Spleen (tissue), 11 donors: Measurements from ENCODE around the gene DCBLD1. TPM values are rescaled to one million over a fixed set of nuclear protein-coding genes. Genes with fewer than 3 reads are reported as not detected.

Source experiments
- DNase-seq: peaks from one replicate; pipeline ENCODE4 v3.0.0-alpha.2; 2020
- H3K27ac ChIP-seq, 8 donors: fragments of 200-600 bp; sonication (generic) in 7 of 8; 1 replicate in 4 of 8; 2 replicates in 4 of 8; pipeline versions ENCODE4 v1.5.0 to v1.8.0; 2016 to 2021; ENCODE audit warnings: inconsistent platforms in 4 of 8, mild to moderate bottlenecking in 4 of 8, moderate library complexity in 1 of 8
- H3K27me3 ChIP-seq, 7 donors: fragments of 200-600 bp; sonication (generic) in 6 of 7; replicated peaks in 1 of 7; 1 replicate in 4 of 7; 2 replicates in 3 of 7; pipeline versions ENCODE4 v1.5.0 to v1.8.0; 2016 to 2021; ENCODE audit warnings: inconsistent platforms in 3 of 7, mild to moderate bottlenecking in 1 of 7
- H3K36me3 ChIP-seq, 6 donors: fragments of 200-600 bp; sonication (generic) in 5 of 6; 1 replicate in 4 of 6; 2 replicates in 2 of 6; pipeline versions ENCODE4 v1.5.0 to v1.8.0; 2016 to 2021; ENCODE audit warnings: inconsistent platforms in 2 of 6
- H3K4me1 ChIP-seq, 6 donors: fragments of 200-600 bp; sonication (generic) in 5 of 6; 1 replicate in 3 of 6; 2 replicates in 3 of 6; pipeline versions ENCODE4 v1.5.0 to v1.8.0; 2016 to 2021; ENCODE audit warnings: inconsistent platforms in 3 of 6
- H3K4me3 ChIP-seq, 8 donors: fragments of 200-600 bp; sonication (generic) in 7 of 8; 1 replicate in 4 of 8; 2 replicates in 4 of 8; pipeline versions ENCODE4 v1.5.0 to v1.8.0; 2016 to 2021; ENCODE audit warnings: inconsistent platforms in 4 of 8, mild to moderate bottlenecking in 4 of 8, moderate library complexity in 2 of 8
- H3K9me3 ChIP-seq, 8 donors: fragments of 200-600 bp; sonication (generic) in 7 of 8; 1 replicate in 4 of 8; 2 replicates in 4 of 8; pipeline versions ENCODE4 v1.5.0 to v1.8.0; 2016 to 2021; ENCODE audit warnings: inconsistent platforms in 4 of 8
- POLR2A ChIP-seq, 3 donors: fragments of 450-650 bp; IDR thresholded peaks; one replicate each; pipeline ENCODE4 v1.5.1; 2017; ENCODE audit warnings: antibody characterized with exemption in 3 of 3, mild to moderate bottlenecking in 1 of 3
- POLR2AphosphoS5 ChIP-seq, 3 donors: sonication (generic); formaldehyde crosslinking; IDR thresholded peaks; one replicate each; pipeline ENCODE4 v1.5.1; 2017; ENCODE audit warnings: antibody characterized with exemption in 3 of 3
- WGBS, 5 donors: extraction: QIAGEN DNeasy Blood & Tissue Kit in 3 of 5; methylation state at CpG; one replicate each; pipeline versions ENCODE4 v1.1.5 to v1.1.7; 2013 to 2018; 5-methylcytosine and 5-hydroxymethylcytosine counted together
- intact Hi-C: fragments of 100-400 bp; cut with DNase I; formaldehyde crosslinking; loops from one replicate; pipeline ENCODE4 v1.15.0; 2023; ENCODE audit warnings: low total_unique reads
- polyA plus RNA-seq, 3 donors: library from polyadenylated mRNA; stranded (reverse); fragments of 200-250 nt; gene quantifications; one replicate each; pipeline ENCODE4 v1.2.1, GENCODE V29; 2013
- small RNA-seq, 4 donors: library from RNA; depleted of rRNA; stranded (forward); fragments of <200 nt; gene quantifications; one replicate each; pipeline ENCODE3, GENCODE V24; 2016
- total RNA-seq, 7 donors: library from RNA; depleted of rRNA in 3 of 7; stranded (reverse); fragments of >200 nt in 3 of 7; fragmentation: NEBNext Ultra II Directional in 4 of 7; extraction: Animal tissue kit (Norgen Biotek cat#: 25700) in 4 of 7; gene quantifications; one replicate each; pipeline versions ENCODE4 v1.1.0 to v1.2.1, GENCODE V29; 2016 to 2021
- TF ChIP-seq, protein P1 (sequence below), 11 experiments: fragments of 200-600 bp in 7 of 11; fragments of 450-650 bp in 4 of 11; sonication (generic) in 4 of 11; IDR thresholded peaks in 8 of 11; conservative IDR thresholded peaks in 3 of 11; 1 replicate in 7 of 11; 2 replicates in 4 of 11; pipeline versions ENCODE4 v1.4.0 to v1.8.0; 2016 to 2021; ENCODE audit warnings: antibody characterized with exemption in 11 of 11, inconsistent platforms in 4 of 11, mild to moderate bottlenecking in 1 of 11
- donor health status: healthy with polysubstance abuse.
- donor health status: DM: no; HTN: no; CAD: no; lungs with moderate emphysema.
- donor health status: DM: no; HTN: no; CAD: no.
- donor health status: Bipolar disorder and iron deficiency.
- donor health status: healthy.
- donor health status: DM: no; HTN: no; CAD: no.
- donor health status: DM: yes; HTN: yes; CAD: no.

The DCBLD1 gene
- total and polyA plus RNA-seq, 10 donors = 2.0 to 16.7 (median 7.1) TPM

DNA sequence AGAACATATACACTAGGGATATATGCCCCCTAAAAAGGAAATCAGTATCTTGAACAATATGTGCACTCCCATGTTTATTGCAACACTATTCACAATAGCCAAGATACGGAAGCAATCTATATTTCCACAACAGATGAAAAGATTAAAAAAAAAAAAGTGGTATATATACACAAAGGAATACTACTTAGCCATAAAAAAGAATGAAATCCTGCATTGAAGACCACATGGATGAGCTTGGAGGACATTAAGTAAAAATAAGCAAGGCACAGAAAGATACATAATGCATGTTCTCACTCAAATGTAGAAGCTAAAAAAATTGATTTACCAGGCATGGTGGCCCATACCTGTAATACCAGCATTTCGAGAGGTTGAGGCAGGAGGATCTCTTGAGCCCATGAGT, 115.3 kb downstream of the DCBLD1 start:
- Histone ChIP-seq H3K4me1 (peaks cover 15 to 45% (median 35%) of the 10 kb centered on the region in 6 donors), H3K9me3 (peaks cover 0 to 6% (median 0%) of the 10 kb centered on the region in 8 donors), H3K27me3 (no peaks in the 10 kb centered on the region), H3K27ac (no peak overlapping the region), H3K36me3 (peaks cover 0 to 21% (median 2%) of the 10 kb centered on the region in 6 donors), H3K4me3 (no peak overlapping the region)
- no peak for TF ChIP-seq POLR2A (IDR thresholded peaks at IDR 0.05)
- TF ChIP-seq, protein P1, sequence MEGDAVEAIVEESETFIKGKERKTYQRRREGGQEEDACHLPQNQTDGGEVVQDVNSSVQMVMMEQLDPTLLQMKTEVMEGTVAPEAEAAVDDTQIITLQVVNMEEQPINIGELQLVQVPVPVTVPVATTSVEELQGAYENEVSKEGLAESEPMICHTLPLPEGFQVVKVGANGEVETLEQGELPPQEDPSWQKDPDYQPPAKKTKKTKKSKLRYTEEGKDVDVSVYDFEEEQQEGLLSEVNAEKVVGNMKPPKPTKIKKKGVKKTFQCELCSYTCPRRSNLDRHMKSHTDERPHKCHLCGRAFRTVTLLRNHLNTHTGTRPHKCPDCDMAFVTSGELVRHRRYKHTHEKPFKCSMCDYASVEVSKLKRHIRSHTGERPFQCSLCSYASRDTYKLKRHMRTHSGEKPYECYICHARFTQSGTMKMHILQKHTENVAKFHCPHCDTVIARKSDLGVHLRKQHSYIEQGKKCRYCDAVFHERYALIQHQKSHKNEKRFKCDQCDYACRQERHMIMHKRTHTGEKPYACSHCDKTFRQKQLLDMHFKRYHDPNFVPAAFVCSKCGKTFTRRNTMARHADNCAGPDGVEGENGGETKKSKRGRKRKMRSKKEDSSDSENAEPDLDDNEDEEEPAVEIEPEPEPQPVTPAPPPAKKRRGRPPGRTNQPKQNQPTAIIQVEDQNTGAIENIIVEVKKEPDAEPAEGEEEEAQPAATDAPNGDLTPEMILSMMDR (IDR thresholded peaks at IDR 0.05 in 8 of 11, conservative IDR thresholded peaks at IDR 0.05 in 3 of 11) = no peak
- no peak for TF ChIP-seq POLR2AphosphoS5 (IDR thresholded peaks at IDR 0.05)
- intact Hi-C loops = no loop called here
- WGBS, 5 donors = 94 to 100% (median 96%) methylated on average over 2 of the region's 2 CpGs
- no peak for DNase-seq

Small RNA genes lying within 50 kb of the gene (small RNA-seq; reads per million reads assigned to genes)
- gene RNU6-253P = 0 reads per million in 4 donors

Other genes starting within 250 kb of the DCBLD1 start
- gene VGLL2, start 217.1 kb upstream of the DCBLD1 start, total RNA-seq = not detected
- not detected for gene VGLL2, start 217.1 kb upstream of the DCBLD1 start, polyA plus RNA-seq
- gene ROS1, start 56.7 kb upstream of the DCBLD1 start, total RNA-seq = under 1 TPM in 1 of 7 donors, not detected in 6; 0.12 TPM
- gene ROS1, start 56.7 kb upstream of the DCBLD1 start, polyA plus RNA-seq = not detected
- gene GOPC, start 119.8 kb downstream of the DCBLD1 start, total RNA-seq = 10 to 100 TPM; 20.5 to 26.7 (median 22.3) TPM
- 10 to 100 TPM; 13.5 to 17.3 (median 14.9) TPM for gene GOPC, start 119.8 kb downstream of the DCBLD1 start, polyA plus RNA-seq
- 10 to 100 TPM; 26.1 to 38.8 (median 30.9) TPM for gene NUS1, start 192.8 kb downstream of the DCBLD1 start, total RNA-seq
- 10 to 100 TPM; 11.5 to 16.9 (median 16.1) TPM for gene NUS1, start 192.8 kb downstream of the DCBLD1 start, polyA plus RNA-seq